ENCODE results near the gene OR5H15.

- TF ChIP-seq ZNF274 (IDR thresholded peaks at IDR 0.05; ENCODE audit: low read depth, low read length): no peak
- TF ChIP-seq YY1 (IDR thresholded peaks at IDR 0.05; ENCODE audit: insufficient read depth, insufficient read length): no peak
Measured at GRCh38 chr3:98140531-98140930, 26.0 kb upstream of the OR5H15 start.

Measured in NT2/D1 (cell line).